CD14-positive monocyte (primary cell): ENCODE measurements around the gene ROR1. TPM values are rescaled to one million over a fixed set of nuclear protein-coding genes. Genes with fewer than 3 reads are reported as not detected.

Experiments
- DNase-seq, 3 donors: peaks; one replicate each; pipeline ENCODE4 v3.0.0-alpha.2; 2011 to 2022
- H2AFZ ChIP-seq: 2 replicates; pipeline ENCODE4 v1.6.0; 2012; ENCODE audit warnings: mild to moderate bottlenecking, low read depth, low read length, inconsistent platforms; ENCODE audit not compliant: insufficient read depth, poor library complexity, severe bottlenecking
- H3K27ac ChIP-seq, 2 donors: 1 replicate in 1 of 2; 2 replicates in 1 of 2; pipeline ENCODE4 v1.5.1; 2012 to 2013; ENCODE audit warnings: low read length in 2 of 2, control low read depth in 1 of 2, inconsistent platforms in 1 of 2, low read depth in 1 of 2, mild to moderate bottlenecking in 1 of 2
- H3K27me3 ChIP-seq, 2 donors: one replicate each; pipeline versions ENCODE4 v1.6.0 to v1.6.1; 2011 to 2013; ENCODE audit warnings: low read length in 2 of 2; ENCODE audit not compliant: control insufficient read depth in 2 of 2, insufficient read depth in 2 of 2
- H3K36me3 ChIP-seq, 2 donors: replicated peaks in 1 of 2; 1 replicate in 1 of 2; 2 replicates in 1 of 2; pipeline versions ENCODE4 v1.5.1 to v1.6.1; 2012 to 2013; ENCODE audit warnings: low read length in 2 of 2, control low read depth in 1 of 2, inconsistent platforms in 1 of 2, mild to moderate bottlenecking in 1 of 2; ENCODE audit not compliant: insufficient read depth in 2 of 2, control insufficient read depth in 1 of 2
- H3K4me1 ChIP-seq, 2 donors: 1 replicate in 1 of 2; 2 replicates in 1 of 2; pipeline versions ENCODE4 v1.5.1 to v1.6.1; 2012 to 2013; ENCODE audit warnings: low read length in 2 of 2, control low read depth in 1 of 2, inconsistent platforms in 1 of 2, mild to moderate bottlenecking in 1 of 2, moderate library complexity in 1 of 2; ENCODE audit not compliant: insufficient read depth in 2 of 2, control insufficient read depth in 1 of 2
- H3K4me2 ChIP-seq: replicated peaks from 2 replicates; pipeline ENCODE3; 2012; ENCODE audit warnings: low read length, moderate library complexity, mild to moderate bottlenecking; ENCODE audit not compliant: poor library complexity, severe bottlenecking; ENCODE audit errors: extremely low read depth
- H3K4me3 ChIP-seq, 3 experiments: fragments of 200-600 bp in 1 of 3; sonication (generic) in 1 of 3; replicated peaks in 1 of 3; 1 replicate in 2 of 3; 2 replicates in 1 of 3; pipeline ENCODE4 v1.5.1; 2011 to 2013; ENCODE audit warnings: low read length in 3 of 3, mild to moderate bottlenecking in 3 of 3, control low read depth in 2 of 3, low read depth in 2 of 3, inconsistent platforms in 1 of 3, moderate library complexity in 1 of 3
- H3K79me2 ChIP-seq: 2 replicates; pipeline ENCODE4 v1.6.0; 2012; ENCODE audit warnings: mild to moderate bottlenecking, control low read depth, inconsistent platforms, low read length, moderate library complexity; ENCODE audit not compliant: insufficient read depth
- H3K9ac ChIP-seq: 2 replicates; pipeline ENCODE4 v1.6.0; 2017; ENCODE audit warnings: low read length, mild to moderate bottlenecking; ENCODE audit not compliant: insufficient read depth, poor library complexity, severe bottlenecking
- H3K9me3 ChIP-seq, 2 donors: replicated peaks in 1 of 2; 1 replicate in 1 of 2; 2 replicates in 1 of 2; pipeline versions ENCODE4 v1.5.1 to v1.6.1; 2012 to 2013; ENCODE audit warnings: low read length in 2 of 2, control low read depth in 1 of 2; ENCODE audit not compliant: control insufficient read depth in 1 of 2, insufficient read depth in 1 of 2
- H4K20me1 ChIP-seq: 2 replicates; pipeline ENCODE4 v1.6.0; 2012; ENCODE audit warnings: mild to moderate bottlenecking, low read length, control low read depth, moderate library complexity; ENCODE audit not compliant: insufficient read depth
- H3K27ac Mint-ChIP-seq, 7 donors: one replicate each; pipeline ENCODE4 v1.8.0; 2020; ENCODE audit warnings: mild to moderate bottlenecking in 7 of 7, mixed read lengths in 7 of 7, moderate library complexity in 6 of 7, inconsistent platforms in 2 of 7
- H3K27me3 Mint-ChIP-seq, 3 donors: one replicate each; pipeline ENCODE4 v1.8.0; 2021 to 2022; ENCODE audit warnings: low read depth in 3 of 3, mild to moderate bottlenecking in 3 of 3, mixed read lengths in 3 of 3, moderate library complexity in 3 of 3, inconsistent platforms in 1 of 3
- H3K36me3 Mint-ChIP-seq, 2 donors: one replicate each; pipeline ENCODE4 v1.8.0; 2020; ENCODE audit warnings: mixed read lengths in 2 of 2, inconsistent platforms in 1 of 2, mild to moderate bottlenecking in 1 of 2
- H3K4me1 Mint-ChIP-seq: one replicate; pipeline ENCODE4 v1.8.0; 2020; ENCODE audit warnings: mild to moderate bottlenecking, mixed read lengths
- H3K4me3 Mint-ChIP-seq, 2 donors: one replicate each; pipeline ENCODE4 v1.8.0; 2020; ENCODE audit warnings: mild to moderate bottlenecking in 2 of 2, mixed read lengths in 2 of 2, moderate library complexity in 1 of 2
- H3K9me3 Mint-ChIP-seq, 7 donors: one replicate each; pipeline ENCODE4 v1.8.0; 2020 to 2022; ENCODE audit warnings: mixed read lengths in 7 of 7, mild to moderate bottlenecking in 6 of 7, moderate library complexity in 6 of 7, inconsistent platforms in 2 of 7
- WGBS: methylation state at CpG from one replicate; pipeline ENCODE4 v1.1.5; 2013; ENCODE audit warnings: missing lambda C conversion rate; ENCODE audit not compliant: insufficient coverage; 5-methylcytosine and 5-hydroxymethylcytosine counted together
- intact Hi-C, 2 donors: fragments of 100-400 bp; cut with micrococcal nuclease; formaldehyde crosslinking; loops; one replicate each; pipeline versions ENCODE4 v1.15.0 to v1.15.1; 2023
- polyA plus RNA-seq, 3 donors: library from polyadenylated mRNA; depleted of rRNA in 1 of 3; unstranded in 2 of 3; stranded (reverse) in 1 of 3; fragments of 300-500 nt in 2 of 3; fragments of >200 nt in 1 of 3; fragmentation: Illumina TruSeq in 2 of 3; gene quantifications; 1 replicate in 2 of 3; 2 replicates in 1 of 3; pipeline ENCODE4 v1.2.3, GENCODE V29; 2012 to 2021
- TF ChIP-seq, protein P1 (sequence below): fragments of 200-600 bp; IDR thresholded peaks from one replicate; pipeline ENCODE4 v1.8.0; 2022; ENCODE audit warnings: antibody characterized with exemption, mild to moderate bottlenecking

ROR1 gene
- polyA plus RNA-seq, 3 donors = not detected

DNA sequence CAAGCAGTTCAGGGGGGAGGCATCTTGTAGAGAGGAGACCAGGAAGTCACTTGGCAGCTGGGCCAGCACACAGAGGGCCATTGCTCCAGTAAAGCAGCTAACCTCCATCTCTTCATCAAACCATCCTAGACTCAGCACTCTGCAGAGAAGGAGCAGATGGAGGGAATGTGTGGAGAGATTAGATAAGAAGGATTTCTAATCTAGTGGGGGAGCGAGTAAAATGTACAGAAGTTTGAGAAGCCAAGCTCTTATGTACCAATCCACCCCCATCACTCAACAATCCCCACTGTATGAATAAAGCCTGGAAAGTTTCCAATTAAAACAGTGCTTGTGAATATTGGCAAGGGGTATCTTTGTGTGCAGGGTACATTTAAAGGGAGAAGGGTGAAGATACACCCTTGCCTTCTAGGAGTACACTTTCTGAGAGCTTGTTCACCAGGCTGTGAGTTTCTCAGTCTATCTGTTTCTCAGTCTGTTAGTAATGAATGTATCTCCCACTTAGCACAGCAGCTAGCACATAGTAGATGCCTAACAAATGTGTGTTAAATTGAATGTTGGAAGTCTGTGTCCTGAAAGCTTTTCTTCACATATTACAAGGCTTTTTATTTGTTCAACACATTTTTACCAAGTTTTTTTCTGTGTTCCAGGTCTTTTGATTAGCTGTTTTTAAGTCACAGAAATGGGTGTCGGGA lies 286.9 kb downstream of the ROR1 start:
- Histone ChIP-seq H3K36me3 (no peaks in the 10 kb centered on the region), H3K4me3 (no peak overlapping the region), H3K79me2 (no peaks in the 10 kb centered on the region), H3K27me3 (no peaks in the 10 kb centered on the region), H3K9ac (no peak overlapping the region), H3K9me3 (no peaks in the 10 kb centered on the region), H4K20me1 (no peaks in the 10 kb centered on the region), H3K27ac (no peak overlapping the region), H3K4me1 (no peaks in the 10 kb centered on the region), H3K4me2 (no peak overlapping the region), H2AFZ (no peak overlapping the region)
- H3K36me3 Mint-ChIP-seq = no peaks in the 10 kb centered on the region
- intact Hi-C loops = no loop called here
- TF ChIP-seq, protein P1, sequence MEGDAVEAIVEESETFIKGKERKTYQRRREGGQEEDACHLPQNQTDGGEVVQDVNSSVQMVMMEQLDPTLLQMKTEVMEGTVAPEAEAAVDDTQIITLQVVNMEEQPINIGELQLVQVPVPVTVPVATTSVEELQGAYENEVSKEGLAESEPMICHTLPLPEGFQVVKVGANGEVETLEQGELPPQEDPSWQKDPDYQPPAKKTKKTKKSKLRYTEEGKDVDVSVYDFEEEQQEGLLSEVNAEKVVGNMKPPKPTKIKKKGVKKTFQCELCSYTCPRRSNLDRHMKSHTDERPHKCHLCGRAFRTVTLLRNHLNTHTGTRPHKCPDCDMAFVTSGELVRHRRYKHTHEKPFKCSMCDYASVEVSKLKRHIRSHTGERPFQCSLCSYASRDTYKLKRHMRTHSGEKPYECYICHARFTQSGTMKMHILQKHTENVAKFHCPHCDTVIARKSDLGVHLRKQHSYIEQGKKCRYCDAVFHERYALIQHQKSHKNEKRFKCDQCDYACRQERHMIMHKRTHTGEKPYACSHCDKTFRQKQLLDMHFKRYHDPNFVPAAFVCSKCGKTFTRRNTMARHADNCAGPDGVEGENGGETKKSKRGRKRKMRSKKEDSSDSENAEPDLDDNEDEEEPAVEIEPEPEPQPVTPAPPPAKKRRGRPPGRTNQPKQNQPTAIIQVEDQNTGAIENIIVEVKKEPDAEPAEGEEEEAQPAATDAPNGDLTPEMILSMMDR = no peak
- H3K4me1 Mint-ChIP-seq = no peaks in the 10 kb centered on the region
- no peak overlapping the region for H3K27ac Mint-ChIP-seq
- H3K27me3 Mint-ChIP-seq = peaks cover 1 to 6% (median 2%) of the 10 kb centered on the region in 3 donors
- no peak overlapping the region for H3K4me3 Mint-ChIP-seq
- DNase-seq = no peak
- H3K9me3 Mint-ChIP-seq = peaks cover 0 to 6% (median 3%) of the 10 kb centered on the region in 7 donors
- no CpG with 5 or more reads among the region's 2 CpGs for WGBS

DNA sequence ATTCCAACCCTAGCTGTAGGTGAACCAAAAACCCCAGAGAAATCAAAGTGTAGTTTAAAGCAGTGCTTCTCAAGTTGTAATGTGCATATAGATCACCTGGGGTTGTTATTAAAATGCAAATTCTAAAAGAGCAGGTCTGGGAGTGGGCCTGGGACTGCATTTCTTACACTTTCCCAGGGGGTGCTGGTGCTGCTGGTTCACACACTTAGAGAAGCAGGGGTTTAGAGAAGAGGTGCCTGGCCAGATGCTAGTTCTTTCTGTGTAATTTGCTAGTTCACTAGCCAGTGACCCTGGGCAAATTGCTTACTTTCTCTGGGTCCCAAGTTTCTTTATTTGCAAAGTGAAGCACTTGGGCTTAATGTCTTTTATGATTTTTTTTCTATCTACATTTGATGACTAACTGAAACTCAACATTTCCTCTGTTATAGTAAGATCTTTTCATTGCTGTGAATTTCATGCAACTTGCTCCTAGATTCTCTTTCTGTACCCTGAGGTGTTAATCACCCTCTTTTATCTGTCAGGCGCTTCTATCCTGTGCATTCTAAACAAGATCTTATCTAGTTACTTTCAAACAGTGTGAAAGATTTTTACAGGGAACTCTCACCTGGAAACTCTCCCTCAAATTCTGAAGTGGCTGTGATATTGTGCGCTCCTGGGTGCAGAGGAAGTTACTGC lies 287.8 kb downstream of the ROR1 start:
- H3K4me3 Mint-ChIP-seq = no peak overlapping the region
- no peak overlapping the region for H3K4me2 ChIP-seq
- H4K20me1 ChIP-seq = no peaks in the 10 kb centered on the region
- peaks cover 1 to 6% (median 2%) of the 10 kb centered on the region in 3 donors for H3K27me3 Mint-ChIP-seq
- H3K27ac Mint-ChIP-seq = no peak overlapping the region
- intact Hi-C loops = no loop called here
- no peaks in the 10 kb centered on the region for H3K36me3 ChIP-seq
- H3K36me3 Mint-ChIP-seq = no peaks in the 10 kb centered on the region
- no peak overlapping the region for H3K27ac ChIP-seq
- H3K79me2 ChIP-seq = no peaks in the 10 kb centered on the region
- H3K9me3 ChIP-seq = no peaks in the 10 kb centered on the region
- no peaks in the 10 kb centered on the region for H3K27me3 ChIP-seq
- DNase-seq = no peak
- no peaks in the 10 kb centered on the region for H3K4me1 ChIP-seq
- H3K4me1 Mint-ChIP-seq = no peaks in the 10 kb centered on the region
- H2AFZ ChIP-seq = no peak overlapping the region
- WGBS = 80% methylated on average over 1 of the region's 2 CpGs
- TF ChIP-seq, protein P1 = no peak
- peaks cover 0 to 6% (median 3%) of the 10 kb centered on the region in 7 donors for H3K9me3 Mint-ChIP-seq
- H3K4me3 ChIP-seq = no peak overlapping the region
- H3K9ac ChIP-seq = no peak overlapping the region
